Activated T-helper 1 cell treated with Interleukin-2 at 50 U/mL for 16 hours (primary cell): Measurements from ENCODE around the gene CYP2C18.
"Not testable (repeated sequence)": the region's sequence is repeated elsewhere in the genome, so short reads cannot be mapped to it uniquely, and the experiment has no call there.

Source experiments
- DNase-seq: peaks from one replicate; pipeline ENCODE4 v3.0.0-alpha.2; 2020; ENCODE audit warnings: low read depth

The CYP2C18 gene

DNA sequence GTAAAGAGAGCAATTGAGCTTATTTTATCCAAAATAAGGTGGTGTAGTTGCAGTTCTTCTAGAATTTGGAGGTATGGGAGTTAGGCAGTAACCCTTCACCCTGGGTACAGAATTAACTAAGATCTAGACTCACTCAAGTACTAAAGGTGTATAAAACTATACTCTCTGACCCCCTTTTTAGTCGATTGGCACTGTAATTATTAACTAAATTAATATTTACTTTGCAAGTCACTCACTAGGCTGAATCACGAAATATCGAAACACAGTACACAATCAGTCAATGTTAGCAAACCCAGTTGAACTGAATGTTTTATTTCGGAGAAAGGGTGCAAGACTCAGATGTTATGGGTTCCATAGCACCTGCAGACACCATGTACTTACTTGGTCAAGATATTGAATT, 64.3 kb downstream of the CYP2C18 start:
- no peak for DNase-seq

DNA sequence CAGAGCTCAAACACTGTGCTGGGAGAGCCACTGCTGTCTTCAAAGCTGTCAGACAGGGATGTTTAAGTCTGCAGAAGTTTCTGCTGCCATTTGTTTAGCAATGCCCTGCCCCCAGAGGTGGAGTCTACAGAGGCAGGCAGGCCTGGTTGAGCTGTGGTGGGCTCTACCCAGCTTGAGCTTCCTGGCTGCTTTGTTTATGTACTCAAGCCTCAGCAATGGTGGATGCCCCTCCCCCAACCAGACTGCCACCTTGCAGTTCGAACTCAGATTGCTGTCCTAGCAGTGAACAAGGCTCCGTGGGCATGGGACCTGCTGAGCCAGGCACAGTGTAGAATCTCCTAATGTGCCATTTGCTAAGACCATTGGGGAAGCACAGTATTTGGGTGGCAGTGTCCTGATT, 74.4 kb downstream of the CYP2C18 start:
- no peak for DNase-seq

DNA sequence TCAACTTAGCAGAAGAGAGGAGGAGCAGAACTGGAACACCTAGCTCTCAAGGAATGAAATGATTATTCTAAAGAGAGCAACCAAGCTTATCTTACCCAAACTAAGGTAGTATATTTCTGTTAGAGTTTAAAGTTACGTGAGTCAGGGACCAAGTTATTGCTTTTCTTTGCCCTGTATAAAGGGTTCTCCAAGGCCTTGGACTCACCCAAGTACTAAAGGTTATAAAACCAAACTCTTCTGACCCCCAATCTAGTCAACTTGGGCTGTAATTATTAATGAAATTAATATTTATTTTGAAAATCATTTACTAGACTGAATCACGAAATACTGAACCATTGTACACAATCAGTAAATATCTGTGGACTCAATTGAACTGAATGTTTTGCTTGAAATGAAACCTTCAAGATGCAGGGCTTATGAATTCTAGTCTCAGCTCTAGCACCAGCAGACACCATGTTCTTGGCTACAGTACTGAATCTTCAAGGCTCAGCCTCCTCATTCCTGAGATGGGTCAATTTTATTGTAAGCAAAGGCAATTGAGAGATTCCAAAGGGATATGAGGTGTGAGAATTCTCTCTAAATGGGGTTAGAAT, 77.2 kb downstream of the CYP2C18 start:
- no peak for DNase-seq

DNA sequence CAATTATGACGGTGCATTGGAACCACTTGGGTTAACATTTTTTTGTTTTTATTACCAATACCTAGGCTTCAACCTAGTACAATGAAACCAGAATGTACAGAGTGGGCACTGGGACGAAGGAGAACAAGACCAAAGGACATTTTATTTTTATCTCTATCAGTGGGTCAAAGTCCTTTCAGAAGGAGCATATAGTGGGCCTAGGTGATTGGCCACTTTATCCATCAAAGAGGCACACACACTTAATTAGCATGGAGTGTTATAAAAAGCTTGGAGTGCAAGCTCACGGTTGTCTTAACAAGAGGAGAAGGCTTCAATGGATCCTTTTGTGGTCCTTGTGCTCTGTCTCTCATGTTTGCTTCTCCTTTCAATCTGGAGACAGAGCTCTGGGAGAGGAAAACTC, 78.9 kb downstream of the CYP2C18 start, which contains the start of gene CYP2C19:
TSS of gene CYP2C19 (plus strand) at position 289 of the 400 bp plus-strand sequence. CDS start at position 314, 25 bp downstream.
- DNase-seq = no peak

DNA sequence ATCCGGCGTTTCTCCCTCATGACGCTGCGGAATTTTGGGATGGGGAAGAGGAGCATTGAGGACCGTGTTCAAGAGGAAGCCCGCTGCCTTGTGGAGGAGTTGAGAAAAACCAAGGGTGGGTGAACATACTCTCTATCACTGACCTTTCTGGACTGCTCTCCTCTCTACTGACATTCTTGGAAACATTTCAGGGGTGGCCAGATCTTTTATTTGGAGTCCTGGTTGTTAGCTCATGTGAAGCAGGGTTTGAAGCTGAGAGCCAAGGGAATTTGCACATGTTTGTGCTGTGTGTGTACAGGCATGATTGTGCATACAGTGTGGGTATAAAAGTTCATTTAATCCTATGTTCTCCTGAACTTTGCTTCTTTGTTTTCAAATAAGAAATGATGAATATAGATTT, 91.9 kb downstream of the CYP2C18 start:
- not testable (repeated sequence) for DNase-seq

DNA sequence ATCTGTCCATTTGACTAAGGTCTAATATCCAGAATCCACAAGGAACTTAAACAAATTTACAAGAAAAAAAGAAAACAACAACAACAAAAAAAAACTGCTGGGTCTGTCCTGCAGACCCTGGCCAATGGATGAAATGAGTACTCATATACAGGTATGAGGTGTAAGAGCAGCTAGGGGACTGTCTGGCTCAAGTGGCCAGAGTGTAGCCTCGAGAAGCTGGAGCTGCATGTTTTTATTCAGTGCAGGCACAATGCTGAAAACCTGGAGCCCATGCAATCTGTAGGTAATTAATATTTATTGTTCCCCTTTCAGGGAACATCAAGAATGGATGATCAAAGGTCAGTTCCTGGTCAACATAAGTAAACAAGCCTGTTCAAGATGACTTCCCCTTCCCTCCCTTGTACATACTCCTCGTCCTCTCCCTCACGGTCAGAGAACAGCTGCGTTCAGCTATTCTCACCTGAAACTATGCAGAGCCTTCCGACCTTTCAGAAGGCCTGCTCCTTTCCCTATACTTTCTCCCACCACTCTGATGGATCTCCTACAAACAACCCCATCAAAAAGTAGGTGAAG, 94.4 kb downstream of the CYP2C18 start:
- DNase-seq = no peak

DNA sequence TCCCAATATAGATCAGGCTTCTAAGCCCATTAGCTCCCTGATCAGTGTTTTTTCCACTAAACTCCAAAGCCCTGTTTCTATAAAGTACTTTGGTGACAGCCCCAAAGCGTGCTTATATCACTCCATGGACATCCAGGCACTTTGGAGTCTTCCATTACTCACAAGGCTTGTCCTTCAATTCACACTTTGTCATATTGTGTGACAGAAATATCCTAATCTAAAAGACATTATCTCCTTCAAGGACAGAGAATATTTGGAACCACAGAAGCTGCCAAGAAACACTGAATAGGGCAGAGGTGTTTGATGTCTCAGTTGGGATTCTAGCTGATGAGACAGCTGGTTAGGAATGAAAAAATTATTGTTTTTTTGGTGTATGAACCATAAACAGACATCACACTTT, 97.3 kb downstream of the CYP2C18 start:
- DNase-seq = no peak

DNA sequence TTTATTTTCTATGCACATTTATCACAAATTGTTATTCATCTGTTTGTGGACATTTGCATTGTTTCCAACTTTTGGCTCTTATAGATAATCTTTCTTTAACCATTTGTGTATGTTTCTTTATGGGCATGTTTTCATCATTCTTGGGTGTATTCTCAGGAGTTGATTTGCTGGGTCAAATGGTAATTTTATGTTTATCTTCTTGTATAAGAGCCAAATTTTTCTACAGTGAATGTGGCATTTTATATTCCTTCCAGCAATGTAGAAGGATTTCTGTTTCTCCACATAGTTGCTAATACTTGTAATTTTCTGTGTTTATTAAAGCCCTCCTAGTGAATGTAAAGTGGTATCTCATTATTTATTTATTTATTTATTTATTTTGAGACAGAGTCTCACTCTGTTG, 100.7 kb downstream of the CYP2C18 start:
- DNase-seq = no peak

DNA sequence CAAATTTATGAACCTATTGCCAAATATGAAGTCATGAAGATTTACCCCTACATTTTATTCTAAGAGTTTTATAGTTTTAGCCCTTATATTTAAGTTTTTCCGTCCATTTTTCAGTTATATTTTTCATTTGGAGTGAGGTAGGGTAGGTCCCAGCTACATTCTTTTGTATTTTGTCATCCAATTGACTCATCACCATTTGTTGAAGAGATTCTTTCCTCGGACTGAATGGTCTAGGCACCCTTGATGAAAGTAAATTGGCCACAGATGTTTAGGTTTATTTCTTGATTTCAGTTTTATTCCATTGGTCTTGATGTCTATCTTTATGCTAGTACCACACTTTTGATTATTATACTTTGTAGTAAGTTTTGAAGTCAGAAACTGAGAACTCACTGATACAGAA, 101.7 kb downstream of the CYP2C18 start:
- DNase-seq = no peak
